Endothelial cell of umbilical vein (primary cell): ENCODE data around the gene PLEKHG4.

Experiments
- CTCF ChIP-seq, 2 donors: IDR thresholded peaks; 1 replicate in 1 of 2; 2 replicates in 1 of 2; pipeline ENCODE4 v1.5.1; 2011; ENCODE audit warnings: low read length in 2 of 2, mild to moderate bottlenecking in 2 of 2, moderate library complexity in 2 of 2, control low read depth in 1 of 2, inconsistent platforms in 1 of 2, low read depth in 1 of 2; ENCODE audit not compliant: insufficient read depth in 1 of 2; ENCODE audit errors: extremely low read depth in 1 of 2
- EZH2 ChIP-seq: IDR thresholded peaks from 2 replicates; pipeline ENCODE4 v1.6.1; 2012; ENCODE audit warnings: borderline replicate concordance, low read depth, mild to moderate bottlenecking, moderate library complexity, low read length, inconsistent platforms; ENCODE audit not compliant: severe bottlenecking
- FOS ChIP-seq: IDR thresholded peaks from 2 replicates; pipeline ENCODE4 v1.6.1; 2011; ENCODE audit warnings: mild to moderate bottlenecking, low read length, moderate library complexity, borderline replicate concordance; ENCODE audit not compliant: insufficient read depth
- GATA2 ChIP-seq: IDR thresholded peaks from 2 replicates; pipeline ENCODE4 v1.7.0; 2011; ENCODE audit warnings: low read depth, mild to moderate bottlenecking, moderate library complexity, mixed read lengths, low read length; ENCODE audit not compliant: insufficient read length, insufficient read depth
- JUN ChIP-seq: IDR thresholded peaks from 2 replicates; pipeline ENCODE4 v1.6.1; 2011; ENCODE audit warnings: borderline replicate concordance, low read depth; ENCODE audit not compliant: insufficient read length, insufficient read depth
- MAX ChIP-seq: IDR thresholded peaks from 2 replicates; pipeline ENCODE4 v1.6.1; 2011; ENCODE audit not compliant: insufficient read depth, insufficient read length
- MYC ChIP-seq: IDR thresholded peaks from one replicate; pipeline ENCODE4 v1.6.1; 2011; ENCODE audit warnings: mild to moderate bottlenecking, low read depth, low read length
- POLR2A ChIP-seq: IDR thresholded peaks from 2 replicates; pipeline ENCODE4 v1.6.1; 2012; ENCODE audit warnings: low read depth, mild to moderate bottlenecking, control low read depth, low read length
- POLR2AphosphoS5 ChIP-seq: IDR thresholded peaks from 2 replicates; pipeline ENCODE4 v1.6.1; 2012; ENCODE audit warnings: low read depth, mild to moderate bottlenecking, control low read depth, low read length, moderate library complexity; ENCODE audit not compliant: insufficient read depth

GRCh38 chr16:67271446-67271845 is 7.9 kb upstream of the PLEKHG4 start:
- no peak for TF ChIP-seq CTCF (IDR thresholded peaks at IDR 0.05; ENCODE audit: extremely low read depth in 1 of 2, insufficient read depth in 1 of 2, low read depth in 1 of 2, low read length in 2 of 2)
- TF ChIP-seq MAX: no peak
- TF ChIP-seq POLR2A: no peak
- TF ChIP-seq EZH2: no peak
- TF ChIP-seq JUN: no peak
- TF ChIP-seq POLR2AphosphoS5: no peak
- TF ChIP-seq MYC: no peak
- no peak for TF ChIP-seq FOS
- no peak for TF ChIP-seq GATA2
